H4 (cell line): ENCODE results near the gene BAG2. TPM values are rescaled to one million over a fixed set of nuclear protein-coding genes. Genes with fewer than 3 reads are reported as not detected.

Experiments used
- DNase-seq: peaks from one replicate; pipeline ENCODE4 v3.0.0-alpha.2; 2015; ENCODE audit warnings: low spot score
- total RNA-seq: library from RNA; depleted of rRNA; stranded (reverse); fragments of >200 nt; shearing (Covaris generic); gene quantifications from 2 replicates; pipeline ENCODE4 v1.2.3, GENCODE V29; 2014; rRNA removed

BAG2 gene
- total RNA-seq, 1 experiment from 2014 or later: 29.4 TPM

GRCh38 chr6:57221191-57221935 lies 49.2 kb downstream of the BAG2 start:
- DNase-seq: peak; percentile 62

- peak; percentile 67 for DNase-seq
These were observed 50.0 kb downstream of the BAG2 start, which contains the start of gene RAB23 for GRCh38 chr6:57221936-57222742. RAB23 (minus strand) TSS chr6:57222307; CDS start chr6:57210380, 11,927 bp downstream.

GRCh38 chr6:57222743-57223077 lies 50.6 kb downstream of the BAG2 start:
- no peak for DNase-seq

GRCh38 chr6:57224769-57225515 lies 52.8 kb downstream of the BAG2 start:
- DNase-seq: peak; percentile 27

- DNase-seq: no peak
These were observed 54.1 kb downstream of the BAG2 start for GRCh38 chr6:57226221-57226620.

Other genes with a start within 250 kb of the BAG2 start
- gene BEND6, start 217.2 kb upstream of the BAG2 start, total RNA-seq: 10.5 and 18.9 TPM in 2 replicates
- 9.8 and 16.6 TPM in 2 replicates for gene KIAA1586, start 125.6 kb upstream of the BAG2 start, total RNA-seq
- 26.2 and 32.9 TPM in 2 replicates for gene ZNF451, start 82.1 kb upstream of the BAG2 start, total RNA-seq
- gene RAB23, start 50.0 kb downstream of the BAG2 start, total RNA-seq: 19.9 and 30.9 TPM in 2 replicates
- gene PRIM2, start 145.3 kb downstream of the BAG2 start, total RNA-seq: 49.7 and 57.3 TPM in 2 replicates